H1 (cell line): ENCODE results near the gene MPZL3. TPM values are rescaled to one million over a fixed set of nuclear protein-coding genes. Genes with fewer than 3 reads are reported as not detected.

Source experiments
- CTCF ChIA-PET: fragments of 300-600 bp; sonication (Branson Sonifier 250); formaldehyde crosslinking; loops from one replicate; lab custom pipeline; 2021; ENCODE audit not compliant: partially characterized antibody; lab: Charles Lee
- POLR2A ChIA-PET: fragments of 300-600 bp; sonication (Branson Sonifier 250); formaldehyde crosslinking; loops from one replicate; lab custom pipeline; 2021; ENCODE audit warnings: inconsistent platforms; ENCODE audit not compliant: partially characterized antibody; lab: Charles Lee
- DNase-seq, 2 experiments: peaks; one replicate each; pipeline versions ENCODE4 v3.0.0 to v3.0.0-alpha.2; 2010 to 2022; ENCODE audit warnings: low spot score in 2 of 2, low read depth in 1 of 2, mixed read lengths in 1 of 2
- FAIRE-seq: peaks from 2 replicates; lab custom pipeline; 2011; peaks lifted over from hg19 to GRCh38; lab: Jason Lieb, UNC
- H2AFZ ChIP-seq: 2 replicates; pipeline ENCODE4 v1.8.1; 2012; ENCODE audit warnings: low read length, inconsistent platforms
- H2AK5ac ChIP-seq: 2 replicates; pipeline ENCODE4 v1.6.1; 2013; ENCODE audit warnings: low read depth, low read length
- H2BK120ac ChIP-seq: replicated peaks from 2 replicates; pipeline ENCODE3; 2013; ENCODE audit warnings: low read depth, low read length, inconsistent platforms
- H2BK12ac ChIP-seq: 2 replicates; pipeline ENCODE4 v1.6.1; 2013; ENCODE audit warnings: low read depth, low read length
- H2BK15ac ChIP-seq: 2 replicates; pipeline ENCODE4 v1.6.1; 2013; ENCODE audit warnings: low read length
- H2BK20ac ChIP-seq: 2 replicates; pipeline ENCODE4 v1.6.1; 2013; ENCODE audit warnings: low read length
- H2BK5ac ChIP-seq: 2 replicates; pipeline ENCODE4 v1.6.1; 2013; ENCODE audit warnings: low read depth, low read length
- H3K14ac ChIP-seq: 2 replicates; pipeline ENCODE4 v1.6.1; 2013; ENCODE audit warnings: inconsistent platforms; ENCODE audit not compliant: insufficient read length
- H3K18ac ChIP-seq: 2 replicates; pipeline ENCODE4 v1.6.1; 2013; ENCODE audit warnings: low read length; ENCODE audit errors: extremely low read depth
- H3K23ac ChIP-seq: 2 replicates; pipeline ENCODE4 v1.6.1; 2013; ENCODE audit warnings: inconsistent platforms; ENCODE audit not compliant: insufficient read length
- H3K23me2 ChIP-seq: 2 replicates; pipeline ENCODE4 v1.6.1; 2013; ENCODE audit warnings: low read depth, low read length
- H3K27ac ChIP-seq: 2 replicates; pipeline ENCODE4 v1.6.1; 2011; ENCODE audit warnings: low read depth, low read length, inconsistent platforms
- H3K27me3 ChIP-seq, 4 experiments: replicated peaks in 1 of 4; 1 replicate in 1 of 4; 2 replicates in 3 of 4; pipeline versions ENCODE4 v1.6.1 to v1.8.1; 2011 to 2013; ENCODE audit warnings: low read length in 3 of 4, mild to moderate bottlenecking in 3 of 4, inconsistent platforms in 2 of 4, mixed read lengths in 2 of 4, moderate library complexity in 1 of 4; ENCODE audit not compliant: control insufficient read depth in 3 of 4, insufficient read depth in 3 of 4; ENCODE audit errors: extremely low read depth in 1 of 4
- H3K36me3 ChIP-seq, 4 experiments: 2 replicates each; pipeline versions ENCODE4 v1.6.1 to v1.8.1; 2011 to 2013; ENCODE audit warnings: mild to moderate bottlenecking in 4 of 4, low read length in 3 of 4, moderate library complexity in 2 of 4, control low read depth in 1 of 4, inconsistent platforms in 1 of 4; ENCODE audit not compliant: insufficient read depth in 4 of 4, control insufficient read depth in 2 of 4
- H3K4ac ChIP-seq: replicated peaks from 2 replicates; pipeline ENCODE3; 2013; ENCODE audit warnings: low read length, low read depth, mixed read lengths, inconsistent platforms; ENCODE audit not compliant: insufficient read length
- H3K4me1 ChIP-seq, 4 experiments: replicated peaks in 1 of 4; 1 replicate in 1 of 4; 2 replicates in 3 of 4; pipeline versions ENCODE4 v1.6.1 to v1.8.1; 2011 to 2013; ENCODE audit warnings: low read length in 3 of 4, inconsistent platforms in 2 of 4, mixed read lengths in 1 of 4; ENCODE audit not compliant: insufficient read depth in 4 of 4, control insufficient read depth in 3 of 4
- H3K4me2 ChIP-seq, 2 experiments: 2 replicates each; pipeline versions ENCODE4 v1.6.1 to v1.8.1; 2011 to 2013; ENCODE audit warnings: low read depth in 2 of 2, low read length in 2 of 2, control low read depth in 1 of 2, inconsistent platforms in 1 of 2, mild to moderate bottlenecking in 1 of 2; ENCODE audit not compliant: insufficient read depth in 1 of 2
- H3K4me3 ChIP-seq, 4 experiments: fragments of 200-600, 300-600 bp in 1 of 4; sonication (generic), shearing (Covaris generic), sonication (Bioruptor Twin) in 1 of 4; 2 replicates each; pipeline versions ENCODE4 v1.5.1 to v1.8.1; 2011 to 2016; ENCODE audit warnings: low read length in 4 of 4, low read depth in 3 of 4, control low read depth in 2 of 4, inconsistent platforms in 2 of 4, mild to moderate bottlenecking in 2 of 4, mixed read lengths in 1 of 4, moderate library complexity in 1 of 4; ENCODE audit not compliant: insufficient read depth in 2 of 4; ENCODE audit errors: extremely low read depth in 1 of 4
- H3K56ac ChIP-seq: replicated peaks from 2 replicates; pipeline ENCODE3; 2013; ENCODE audit warnings: low read depth, mild to moderate bottlenecking, mixed read lengths, low read length, inconsistent platforms; ENCODE audit not compliant: insufficient read length
- H3K79me1 ChIP-seq: 2 replicates; pipeline ENCODE4 v1.6.1; 2013; ENCODE audit warnings: low read depth, low read length, control low read depth
- H3K79me2 ChIP-seq, 2 experiments: 2 replicates each; pipeline versions ENCODE4 v1.6.1 to v1.8.1; 2012 to 2013; ENCODE audit warnings: low read length in 2 of 2, mild to moderate bottlenecking in 2 of 2, inconsistent platforms in 1 of 2; ENCODE audit not compliant: insufficient read depth in 2 of 2, control insufficient read depth in 1 of 2
- H3K9ac ChIP-seq, 4 experiments: replicated peaks in 1 of 4; 1 replicate in 1 of 4; 2 replicates in 3 of 4; pipeline versions ENCODE4 v1.6.1 to v1.8.1; 2011 to 2013; ENCODE audit warnings: low read depth in 3 of 4, low read length in 3 of 4, control low read depth in 2 of 4, mild to moderate bottlenecking in 2 of 4, moderate library complexity in 2 of 4, inconsistent platforms in 1 of 4; ENCODE audit errors: extremely low read depth in 1 of 4
- H3K9me3 ChIP-seq, 2 experiments: 2 replicates each; pipeline versions ENCODE4 v1.6.1 to v1.8.1; 2012 to 2013; ENCODE audit warnings: mild to moderate bottlenecking in 2 of 2, moderate library complexity in 2 of 2, control low read depth in 1 of 2, inconsistent platforms in 1 of 2, low read depth in 1 of 2, low read length in 1 of 2, mixed read lengths in 1 of 2; ENCODE audit not compliant: insufficient read depth in 2 of 2
- H4K20me1 ChIP-seq, 2 experiments: replicated peaks in 1 of 2; 2 replicates each; pipeline versions ENCODE3 to v1.8.1; 2011 to 2013; ENCODE audit warnings: inconsistent platforms in 2 of 2, low read length in 2 of 2, mild to moderate bottlenecking in 1 of 2; ENCODE audit not compliant: insufficient read depth in 2 of 2, control insufficient read depth in 1 of 2
- H4K5ac ChIP-seq: 2 replicates; pipeline ENCODE4 v1.6.1; 2013; ENCODE audit warnings: low read length, low read depth, mixed read lengths, inconsistent platforms; ENCODE audit not compliant: insufficient read length
- H4K8ac ChIP-seq: 2 replicates; pipeline ENCODE4 v1.8.0; 2013; ENCODE audit warnings: mild to moderate bottlenecking, moderate library complexity, low read length, inconsistent platforms; ENCODE audit not compliant: insufficient read depth; ENCODE audit errors: extremely low read depth
- H4K91ac ChIP-seq: replicated peaks from 2 replicates; pipeline ENCODE3; 2013; ENCODE audit warnings: low read length, mixed read lengths, inconsistent platforms; ENCODE audit not compliant: insufficient read length
- BCL11A ChIP-seq, 2 experiments: IDR thresholded peaks; one replicate each; pipeline ENCODE4 v1.6.1; 2011; ENCODE audit warnings: low read depth in 2 of 2, low read length in 2 of 2, mild to moderate bottlenecking in 2 of 2
- CBX8 ChIP-seq: fragments of 300-800, 300-1000 bp; sonication (generic); IDR thresholded peaks from 2 replicates; pipeline ENCODE4 v1.7.1; 2016; ENCODE audit warnings: low read depth, low read length, borderline replicate concordance
- CHD2 ChIP-seq: IDR thresholded peaks from 2 replicates; pipeline ENCODE4 v1.6.1; 2012; ENCODE audit warnings: low read length, improper control_type of control experiment
- MAFK ChIP-seq: IDR thresholded peaks from 2 replicates; pipeline ENCODE4 v1.6.1; 2012; ENCODE audit warnings: low read depth, mild to moderate bottlenecking, improper control_type of control experiment, low read length
- NRF1 ChIP-seq: IDR thresholded peaks from 2 replicates; pipeline ENCODE4 v1.6.1; 2011; ENCODE audit warnings: mild to moderate bottlenecking, low read depth, low read length, improper control_type of control experiment
- RFX5 ChIP-seq: IDR thresholded peaks from 2 replicates; pipeline ENCODE4 v1.6.1; 2011; ENCODE audit warnings: low read depth, low read length, improper control_type of control experiment, borderline replicate concordance
- SP4 ChIP-seq: IDR thresholded peaks from 2 replicates; pipeline ENCODE4 v1.6.1; 2012; ENCODE audit warnings: low read length, inconsistent platforms
- TAF1 ChIP-seq: IDR thresholded peaks from 2 replicates; pipeline ENCODE4 v1.6.1; 2011; ENCODE audit warnings: mild to moderate bottlenecking, low read depth, low read length
- TEAD4 ChIP-seq: IDR thresholded peaks from 2 replicates; pipeline ENCODE4 v1.6.1; 2012; ENCODE audit warnings: low read depth, low read length, inconsistent platforms, mixed read lengths
- WGBS, 2 experiments: shearing (Covaris generic) in 1 of 2; methylation state at CpG; one replicate each; pipeline versions ENCODE4 v1.1.6 to v1.1.7; 2013 to 2015; ENCODE audit warnings: low lambda C conversion rate in 2 of 2, mixed read lengths in 2 of 2, inconsistent platforms in 1 of 2, low coverage in 1 of 2, missing lambda C conversion rate in 1 of 2; ENCODE audit not compliant: insufficient replicate concordance in 2 of 2, insufficient coverage in 1 of 2, insufficient read length in 1 of 2; ENCODE audit errors: extremely low coverage in 1 of 2, missing lambda C conversion rate in 1 of 2; 5-methylcytosine and 5-hydroxymethylcytosine counted together
- polyA plus RNA-seq, 7 experiments: library from polyadenylated mRNA; depleted of rRNA in 3 of 7; stranded (reverse) in 5 of 7; unstranded in 2 of 7; fragments of >200 nt in 5 of 7; fragments of 200-250 nt in 2 of 7; gene quantifications; 1 replicate in 5 of 7; 2 replicates in 1 of 7; 4 replicates in 1 of 7; pipeline versions ENCODE4 v1.2.1 to v1.2.3, GENCODE V29; 2011 to 2013; ENCODE audit warnings: missing spikeins in 2 of 7, mixed read lengths in 2 of 7
- total RNA-seq: library from RNA; stranded (reverse); fragmentation: NEBNext Ultra II Directional; extraction: Animal tissue kit (Norgen Biotek cat#: 25700); gene quantifications from 2 replicates; pipeline ENCODE4 v1.2.1, GENCODE V29; 2021

MPZL3 gene
- total and polyA plus RNA-seq, 2 of the 8 experiments (the other 6 are each of a cell fraction or from before 2014, with no cell fraction given): 1.1 to 3.9 TPM

- Histone ChIP-seq H3K36me3 (no peaks in the 10 kb centered on the region; a peak in 1 of 8 replicates), H3K4ac (no peak overlapping the region), H3K4me2 (no peak overlapping the region), H3K4me1 (peaks cover 0 to 6% (median 0%) of the 10 kb centered on the region in 4 experiments; a peak in 4 of 7 replicates), H2BK15ac (no peak overlapping the region), H3K79me1 (no peaks in the 10 kb centered on the region), H3K9me3 (no peaks in the 10 kb centered on the region), H2BK12ac (no peak overlapping the region), H3K9ac (no peak overlapping the region), H3K79me2 (no peaks in the 10 kb centered on the region), H3K56ac (no peak overlapping the region), H3K14ac (no peak overlapping the region), H2BK20ac (no peak overlapping the region), H3K4me3 (no peak overlapping the region), H2AK5ac (no peak overlapping the region), H3K27me3 (no peaks in the 10 kb centered on the region), H3K23me2 (no peaks in the 10 kb centered on the region; the same call in 1 of the 2 replicates), H4K5ac (no peak overlapping the region), H3K27ac (no peak overlapping the region), H4K8ac (no peak overlapping the region), H2AFZ (no peak overlapping the region), H3K18ac (no peak overlapping the region), H4K20me1 (no peaks in the 10 kb centered on the region), H2BK120ac (no peak overlapping the region), H4K91ac (no peak overlapping the region), H2BK5ac (no peak overlapping the region), H3K23ac (no peak overlapping the region)
- DNase-seq: no peak
- ChIA-PET POLR2A (no interaction called here), CTCF (interaction anchor here (0.8 kb wide), 1 partner anchor 40 kb away, joined by 3 read pairs; no protein-coding TSS in a partner anchor)
- 86% methylated on average over 2 of the region's 2 CpGs; no CpG with 5 or more reads in 1 of the 2 experiments for WGBS, 2 experiments
- no peak for FAIRE-seq
- no peak for TF ChIP-seq CHD2
- TF ChIP-seq NRF1: no peak
- no peak for TF ChIP-seq TEAD4
- TF ChIP-seq TAF1: no peak
- TF ChIP-seq SP4: no peak
- no peak for TF ChIP-seq BCL11A (IDR thresholded peaks at IDR 0.05; ENCODE audit: low read depth in 2 of 2, low read length in 2 of 2)
- no peak for TF ChIP-seq RFX5
- no peak for TF ChIP-seq CBX8
- no peak for TF ChIP-seq MAFK
Observed at GRCh38 chr11:118238421-118238820, 13.7 kb downstream of the MPZL3 start.
